SJCRH30 (cell line): ENCODE results near the gene HSF2BP. TPM values are rescaled to one million over a fixed set of nuclear protein-coding genes. Genes with fewer than 3 reads are reported as not detected.
"Not testable (repeated sequence)": the region's sequence is repeated elsewhere in the genome, so short reads cannot be mapped to it uniquely, and the experiment has no call there.

Source experiments
- DNase-seq, 2 experiments: peaks; one replicate each; pipeline ENCODE4 v3.0.0-alpha.2; 2015 to 2020
- H3K27ac ChIP-seq: fragments of 250-450 bp; sonication (Bioruptor Pico); 2 replicates; pipeline ENCODE4 v1.5.1; 2020; ENCODE audit warnings: mild to moderate bottlenecking, moderate library complexity
- H3K27me3 ChIP-seq: fragments of 250-450 bp; sonication (Bioruptor Pico); 2 replicates; pipeline ENCODE4 v1.5.1; 2020; ENCODE audit warnings: mild to moderate bottlenecking, moderate library complexity
- H3K36me3 ChIP-seq: fragments of 250-450 bp; sonication (Bioruptor Pico); 2 replicates; pipeline ENCODE4 v1.5.1; 2020; ENCODE audit warnings: mild to moderate bottlenecking, moderate library complexity
- H3K4me1 ChIP-seq: fragments of 250-450 bp; sonication (Bioruptor Pico); 2 replicates; pipeline ENCODE4 v1.5.1; 2020; ENCODE audit warnings: mild to moderate bottlenecking, moderate library complexity
- H3K4me3 ChIP-seq: fragments of 250-450 bp; sonication (Bioruptor Pico); 2 replicates; pipeline ENCODE4 v1.5.1; 2020; ENCODE audit warnings: mild to moderate bottlenecking, moderate library complexity
- H3K9me3 ChIP-seq: fragments of 250-450 bp; sonication (Bioruptor Pico); replicated peaks from 2 replicates; pipeline ENCODE4 v1.5.1; 2020; ENCODE audit warnings: mild to moderate bottlenecking, moderate library complexity
- total RNA-seq: library from RNA; depleted of rRNA; stranded (reverse); fragments of >200 nt; shearing (Covaris generic); gene quantifications from 2 replicates; pipeline ENCODE4 v1.2.3, GENCODE V29; 2014

The HSF2BP gene
- total RNA-seq, 1 experiment from 2014 or later: 2.1 TPM

DNA sequence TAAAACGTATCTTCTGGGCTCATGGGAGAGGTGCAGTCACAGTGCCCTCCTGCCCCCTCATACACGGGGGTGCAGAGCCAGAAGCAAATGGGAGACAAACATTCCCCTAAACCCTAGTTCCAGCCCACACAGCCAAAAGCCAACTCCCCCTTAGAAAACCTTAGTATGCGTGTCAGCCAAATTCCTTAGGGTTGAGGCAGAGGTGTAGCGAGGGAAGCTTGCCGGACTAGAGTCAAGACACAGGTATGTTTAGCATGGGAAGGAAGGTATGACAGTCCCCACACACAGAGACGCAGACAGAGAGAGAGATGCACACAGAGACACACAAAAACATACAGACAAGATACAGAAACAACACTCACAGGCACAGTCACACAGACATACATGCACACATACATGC, 141.6 kb downstream of the HSF2BP start:
- not testable (repeated sequence) for H3K36me3 ChIP-seq, H3K27ac ChIP-seq, H3K9me3 ChIP-seq, H3K4me1 ChIP-seq, H3K4me3 ChIP-seq, H3K27me3 ChIP-seq, DNase-seq

DNA sequence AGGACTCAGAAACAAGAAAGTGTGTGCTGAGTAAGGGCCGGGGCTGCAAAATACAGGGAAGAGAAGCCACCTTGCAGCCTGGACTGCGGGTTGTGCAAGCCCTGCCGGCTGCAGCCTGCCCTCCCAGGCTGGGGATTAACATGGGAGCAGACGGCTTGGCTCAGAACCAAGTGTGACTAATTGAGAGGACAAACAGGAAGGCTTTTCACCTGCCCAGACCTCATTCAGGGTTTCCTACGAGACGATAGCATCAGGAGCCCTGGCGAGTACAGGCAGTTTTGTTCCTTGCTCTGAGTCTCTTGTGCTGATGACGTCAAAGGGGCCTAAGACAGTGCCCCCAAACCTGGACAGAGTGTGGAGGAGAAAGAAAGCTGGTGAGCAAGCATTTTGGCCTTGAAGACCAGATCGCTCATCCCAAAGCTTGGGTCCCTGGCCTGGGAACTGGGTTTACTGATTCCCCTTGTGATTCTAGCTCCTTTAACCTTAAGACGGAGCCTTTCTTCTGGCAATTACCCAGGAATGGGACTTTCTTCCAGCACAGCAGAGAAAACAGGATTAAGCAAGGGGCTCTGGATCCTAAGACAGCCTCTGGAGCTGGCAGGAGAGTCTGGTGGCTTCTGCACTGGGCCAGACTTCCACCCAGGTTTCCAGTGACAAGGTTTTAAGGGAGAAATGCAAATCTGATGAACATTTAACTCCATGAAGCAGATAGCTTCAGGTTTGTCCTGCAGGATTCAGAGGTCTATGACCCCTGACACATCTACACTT, 142.2 kb downstream of the HSF2BP start:
- not testable (repeated sequence) for H3K9me3 ChIP-seq, H3K36me3 ChIP-seq, H3K27me3 ChIP-seq, DNase-seq, H3K4me3 ChIP-seq, H3K4me1 ChIP-seq, H3K27ac ChIP-seq

DNA sequence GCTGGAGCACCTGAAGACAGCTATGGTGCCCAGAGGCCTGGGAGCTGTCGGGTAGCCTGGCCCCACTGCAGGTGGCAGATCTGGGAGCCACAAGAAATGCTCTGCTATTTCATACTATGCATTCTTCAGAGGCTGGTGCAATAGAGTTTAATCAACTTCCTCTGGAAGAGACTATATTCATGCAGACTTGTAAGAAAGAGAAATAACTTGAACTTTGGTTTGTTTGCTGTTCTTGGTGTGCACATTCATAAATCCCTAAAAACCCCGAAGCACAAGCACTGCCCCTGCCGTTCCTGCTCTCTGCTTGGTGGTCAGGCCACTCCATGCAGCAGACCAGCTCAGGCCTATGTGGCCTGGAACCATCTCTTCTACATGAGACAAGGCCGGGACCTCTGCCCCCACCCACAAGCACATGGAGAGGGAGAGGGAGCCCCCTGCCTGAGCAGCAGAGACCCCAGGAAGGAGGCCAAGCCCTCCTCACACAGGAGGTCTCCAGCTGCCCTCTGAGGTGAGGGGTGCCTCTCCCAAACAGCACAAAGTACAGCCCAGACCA, 142.9 kb downstream of the HSF2BP start:
- H3K27me3 ChIP-seq, H3K27ac ChIP-seq, DNase-seq, H3K4me3 ChIP-seq, H3K36me3 ChIP-seq, H3K4me1 ChIP-seq, H3K9me3 ChIP-seq: not testable (repeated sequence)

DNA sequence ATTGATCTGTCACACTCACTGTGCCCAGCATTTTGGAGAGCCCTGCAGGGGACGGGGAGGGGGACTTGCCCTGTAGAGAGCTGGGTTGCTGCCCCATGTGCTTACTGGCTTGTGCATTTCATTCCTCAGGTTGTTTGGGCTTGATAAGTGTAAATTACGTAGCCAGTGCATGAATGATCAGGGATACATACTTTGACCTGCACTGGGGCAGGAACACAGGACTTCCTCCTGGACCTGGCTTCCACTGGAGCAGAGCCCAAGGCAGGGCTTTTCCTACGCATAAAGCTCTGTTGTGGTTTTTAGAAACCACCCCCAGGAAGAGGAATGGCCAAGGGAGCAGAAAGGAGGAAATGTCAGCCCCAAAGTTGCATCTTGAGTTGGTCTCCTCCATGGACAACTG, 144.5 kb downstream of the HSF2BP start:
- not testable (repeated sequence) for H3K27me3 ChIP-seq, H3K36me3 ChIP-seq, H3K9me3 ChIP-seq, DNase-seq, H3K27ac ChIP-seq, H3K4me1 ChIP-seq, H3K4me3 ChIP-seq

- not testable (repeated sequence) for H3K4me3 ChIP-seq, H3K4me1 ChIP-seq, H3K9me3 ChIP-seq, H3K27ac ChIP-seq, H3K36me3 ChIP-seq, H3K27me3 ChIP-seq, DNase-seq
Observed at GRCh38 chr21:43513023-43513422, 146.3 kb downstream of the HSF2BP start.

GRCh38 chr21:43511209-43511608, 148.1 kb downstream of the HSF2BP start:
- H3K27me3 ChIP-seq, H3K4me3 ChIP-seq, H3K36me3 ChIP-seq, H3K4me1 ChIP-seq, H3K9me3 ChIP-seq, H3K27ac ChIP-seq, DNase-seq: not testable (repeated sequence)

GRCh38 chr21:43510669-43511068, 148.6 kb downstream of the HSF2BP start:
- H3K36me3 ChIP-seq, H3K4me1 ChIP-seq, H3K9me3 ChIP-seq, H3K27ac ChIP-seq, H3K4me3 ChIP-seq, DNase-seq, H3K27me3 ChIP-seq: not testable (repeated sequence)

GRCh38 chr21:43503892-43504291, 155.4 kb downstream of the HSF2BP start:
- H3K36me3 ChIP-seq, H3K27me3 ChIP-seq, H3K27ac ChIP-seq, H3K4me1 ChIP-seq, DNase-seq, H3K9me3 ChIP-seq, H3K4me3 ChIP-seq: not testable (repeated sequence)

DNA sequence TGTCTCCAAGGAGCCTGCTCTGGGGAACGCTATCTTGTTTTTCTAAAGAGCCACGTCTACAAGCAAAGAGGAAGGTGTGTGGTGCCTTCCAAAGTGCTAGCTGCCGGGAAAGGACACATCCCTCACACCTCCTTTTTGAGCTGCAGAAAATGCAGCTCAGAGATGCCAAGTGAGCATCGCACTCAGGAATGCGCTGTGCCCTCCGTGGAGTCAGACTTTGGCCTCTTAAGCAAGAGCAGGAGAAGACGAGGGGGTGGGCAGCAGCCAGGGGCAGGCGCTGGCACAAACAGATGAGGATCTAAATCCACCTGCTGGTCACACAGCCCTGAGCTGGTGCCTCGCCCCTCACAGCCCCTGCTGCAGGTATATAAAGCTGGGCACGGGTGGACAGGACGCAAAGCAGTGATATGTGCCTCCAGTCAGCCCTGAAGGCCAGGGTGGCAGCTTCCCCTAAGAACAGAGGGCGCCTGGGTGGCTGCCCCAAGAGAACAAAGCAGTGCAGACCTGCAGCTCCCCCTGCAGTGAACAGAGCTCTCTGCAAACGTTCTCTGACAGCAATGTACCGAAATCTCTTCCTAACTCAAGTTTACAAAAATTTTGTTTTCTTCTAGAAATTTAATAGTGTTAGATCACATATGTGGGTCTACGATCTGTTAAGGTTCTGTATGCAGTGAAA, 156.1 kb downstream of the HSF2BP start:
- not testable (repeated sequence) for H3K9me3 ChIP-seq, H3K4me3 ChIP-seq, H3K27me3 ChIP-seq, H3K36me3 ChIP-seq, H3K27ac ChIP-seq, DNase-seq, H3K4me1 ChIP-seq

GRCh38 chr21:43502407-43503071, 156.7 kb downstream of the HSF2BP start:
- not testable (repeated sequence) for H3K27me3 ChIP-seq, H3K27ac ChIP-seq, H3K9me3 ChIP-seq, H3K36me3 ChIP-seq, H3K4me3 ChIP-seq, H3K4me1 ChIP-seq, DNase-seq

GRCh38 chr21:43498924-43499323, 160.4 kb downstream of the HSF2BP start:
- H3K27me3 ChIP-seq, H3K9me3 ChIP-seq, H3K27ac ChIP-seq, DNase-seq, H3K4me1 ChIP-seq, H3K4me3 ChIP-seq, H3K36me3 ChIP-seq: not testable (repeated sequence)

DNA sequence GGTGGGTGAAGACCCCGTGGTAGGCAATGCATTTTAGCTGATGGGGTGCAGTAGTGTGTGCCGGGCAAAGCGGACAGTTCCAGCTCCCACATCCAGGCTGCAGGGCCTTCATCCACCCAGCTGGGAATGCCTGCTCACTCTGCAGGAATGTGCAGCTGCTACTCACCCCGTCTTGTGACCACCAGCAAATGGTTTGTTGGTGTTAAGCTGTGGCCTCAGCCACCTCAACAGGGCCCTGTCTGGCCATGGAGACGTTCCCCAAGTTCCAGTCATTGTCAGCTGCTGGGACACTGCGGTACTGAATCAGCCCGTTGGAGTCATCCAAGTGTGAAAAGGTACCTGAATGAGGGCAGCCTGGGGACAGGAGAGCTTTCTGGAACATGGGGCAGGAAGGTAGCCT, 161.2 kb downstream of the HSF2BP start:
- H3K4me1 ChIP-seq, H3K27ac ChIP-seq, H3K9me3 ChIP-seq, H3K27me3 ChIP-seq, H3K4me3 ChIP-seq, H3K36me3 ChIP-seq, DNase-seq: not testable (repeated sequence)

DNA sequence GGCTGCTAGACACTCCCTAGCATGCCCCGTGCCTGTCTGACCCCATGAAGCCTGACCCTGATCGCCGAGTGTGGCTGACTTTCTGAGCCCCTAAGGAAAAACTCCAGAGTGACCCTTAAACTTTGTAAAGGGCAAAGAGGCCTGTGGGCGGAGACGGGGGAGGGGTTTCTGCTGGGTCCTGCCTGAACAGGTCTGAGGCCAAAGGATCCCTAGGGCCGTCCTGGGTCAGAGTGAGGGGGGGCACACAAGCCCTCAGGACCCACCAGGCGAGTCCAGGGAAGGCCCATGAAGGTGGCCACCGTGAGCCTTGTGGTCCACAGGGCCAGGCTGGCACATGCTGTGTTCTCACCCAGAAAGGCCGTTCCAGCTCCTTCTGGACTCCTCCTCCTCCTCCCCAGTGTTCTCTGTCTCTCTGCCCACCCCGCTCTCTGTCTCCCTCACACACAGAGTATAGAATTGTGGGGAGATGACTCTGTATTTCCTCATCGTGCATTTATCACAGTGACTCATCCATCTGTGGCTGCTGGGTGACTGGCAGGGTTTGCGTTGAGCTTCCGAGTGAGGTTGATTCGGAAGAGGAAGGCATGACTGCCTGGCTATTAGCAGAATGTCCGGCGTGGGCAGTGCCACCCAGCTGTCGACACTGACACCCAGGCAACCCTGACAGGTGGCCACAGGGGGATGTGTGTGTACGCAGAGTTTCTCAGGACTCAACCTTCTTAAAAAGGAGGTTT, 164.8 kb downstream of the HSF2BP start:
- peak in 1 of 2 experiments; percentile 17 for DNase-seq
- H3K9me3 ChIP-seq, H3K27me3 ChIP-seq, H3K36me3 ChIP-seq, H3K4me1 ChIP-seq, H3K4me3 ChIP-seq, H3K27ac ChIP-seq: not testable (repeated sequence)

DNA sequence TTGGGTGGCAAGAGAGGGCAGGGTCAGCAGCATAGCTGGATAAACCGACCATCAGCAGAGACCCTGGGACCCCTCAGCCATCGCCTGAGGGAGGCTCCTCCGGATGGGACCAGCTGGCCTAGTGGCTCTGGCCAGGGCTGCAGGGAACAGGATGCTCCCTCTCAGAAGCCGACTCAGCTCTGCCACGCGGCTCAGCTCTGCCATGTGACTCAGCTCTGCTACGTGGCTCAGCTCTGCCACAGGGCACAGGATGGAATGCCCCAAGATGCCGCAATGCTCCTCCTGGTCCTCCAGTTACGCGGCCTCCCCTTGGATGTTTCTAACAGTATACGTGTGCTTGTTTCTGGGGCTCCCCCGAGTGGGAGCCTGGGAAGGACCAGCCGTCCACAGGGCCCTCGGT, 165.8 kb downstream of the HSF2BP start:
- not testable (repeated sequence) for H3K36me3 ChIP-seq, DNase-seq, H3K27ac ChIP-seq, H3K4me1 ChIP-seq, H3K27me3 ChIP-seq, H3K9me3 ChIP-seq, H3K4me3 ChIP-seq

GRCh38 chr21:43488235-43488634, 171.1 kb downstream of the HSF2BP start:
- not testable (repeated sequence) for DNase-seq, H3K27me3 ChIP-seq, H3K36me3 ChIP-seq, H3K27ac ChIP-seq, H3K4me3 ChIP-seq, H3K9me3 ChIP-seq, H3K4me1 ChIP-seq
